GM21360 (cell line): ENCODE data around the gene MBOAT2.
"Not testable (repeated sequence)": the region's sequence is repeated elsewhere in the genome, so short reads cannot be mapped to it uniquely, and the experiment has no call there.

Experiments used
- ATAC-seq: cut with Tn5 transposase; IDR thresholded peaks from one replicate; pipeline ENCODE4 v1.9.1; 2021; ENCODE audit warnings: mild to moderate bottlenecking, moderate library complexity; ENCODE audit not compliant: unreplicated experiment

MBOAT2 gene

GRCh38 chr2:8962890-8963289, 40.6 kb downstream of the MBOAT2 start:
- no peak for ATAC-seq

GRCh38 chr2:8957628-8958027, 45.9 kb downstream of the MBOAT2 start:
- no peak for ATAC-seq

- no peak for ATAC-seq
Measured at GRCh38 chr2:8956774-8957173, 46.7 kb downstream of the MBOAT2 start.

GRCh38 chr2:8954990-8955389, 48.5 kb downstream of the MBOAT2 start:
- ATAC-seq = no peak

- no peak for ATAC-seq
Measured at GRCh38 chr2:8953525-8953924, 50.0 kb downstream of the MBOAT2 start.

GRCh38 chr2:8939486-8940114, 63.9 kb downstream of the MBOAT2 start:
- no peak for ATAC-seq

- no peak for ATAC-seq
Measured at GRCh38 chr2:8938384-8938783, 65.1 kb downstream of the MBOAT2 start.

- no peak for ATAC-seq
Measured at GRCh38 chr2:8935982-8936381, 67.5 kb downstream of the MBOAT2 start.

GRCh38 chr2:8934338-8934737, 69.1 kb downstream of the MBOAT2 start:
- ATAC-seq = no peak

- no peak for ATAC-seq
Measured at GRCh38 chr2:8932702-8933101, 70.8 kb downstream of the MBOAT2 start.

GRCh38 chr2:8930185-8930584, 73.3 kb downstream of the MBOAT2 start:
- not testable (repeated sequence) for ATAC-seq

GRCh38 chr2:8929128-8929527, 74.4 kb downstream of the MBOAT2 start:
- ATAC-seq = no peak

- no peak for ATAC-seq
Measured at GRCh38 chr2:8927510-8928455, 75.7 kb downstream of the MBOAT2 start.

- ATAC-seq = no peak
Measured at GRCh38 chr2:8926356-8926755, 77.1 kb downstream of the MBOAT2 start.

- ATAC-seq = no peak
Measured at GRCh38 chr2:8925411-8925810, 78.1 kb downstream of the MBOAT2 start.

GRCh38 chr2:8923183-8923582, 80.3 kb downstream of the MBOAT2 start:
- ATAC-seq = no peak

- ATAC-seq = no peak
Measured at GRCh38 chr2:8922431-8922830, 81.1 kb downstream of the MBOAT2 start.

GRCh38 chr2:8918412-8918811, 85.1 kb downstream of the MBOAT2 start:
- no peak for ATAC-seq

- ATAC-seq = no peak
Measured at GRCh38 chr2:8915941-8916340, 87.5 kb downstream of the MBOAT2 start.

GRCh38 chr2:8913767-8914166, 89.7 kb downstream of the MBOAT2 start:
- ATAC-seq = not testable (repeated sequence)

GRCh38 chr2:8907764-8908288, 95.7 kb downstream of the MBOAT2 start:
- no peak for ATAC-seq

GRCh38 chr2:8903924-8904323, 99.6 kb downstream of the MBOAT2 start:
- ATAC-seq = not testable (repeated sequence)
